Stimulated activated CD8-positive, alpha-beta memory T cell treated with anti-CD3 and anti-CD28 coated beads, Interleukin-2, amount 100 ng/mL, for 1 hour (primary cell): Measurements from ENCODE around the gene AARS2.
"Not testable (repeated sequence)": the region's sequence is repeated elsewhere in the genome, so short reads cannot be mapped to it uniquely, and the experiment has no call there.

Experiments
- DNase-seq, 2 donors: peaks; one replicate each; pipeline ENCODE4 v3.0.0-alpha.2; 2020; ENCODE audit warnings: low read depth in 2 of 2

Gene AARS2

GRCh38 chr6:44329858-44330257 lies 16.7 kb upstream of the AARS2 start:
- DNase-seq = no peak

DNA sequence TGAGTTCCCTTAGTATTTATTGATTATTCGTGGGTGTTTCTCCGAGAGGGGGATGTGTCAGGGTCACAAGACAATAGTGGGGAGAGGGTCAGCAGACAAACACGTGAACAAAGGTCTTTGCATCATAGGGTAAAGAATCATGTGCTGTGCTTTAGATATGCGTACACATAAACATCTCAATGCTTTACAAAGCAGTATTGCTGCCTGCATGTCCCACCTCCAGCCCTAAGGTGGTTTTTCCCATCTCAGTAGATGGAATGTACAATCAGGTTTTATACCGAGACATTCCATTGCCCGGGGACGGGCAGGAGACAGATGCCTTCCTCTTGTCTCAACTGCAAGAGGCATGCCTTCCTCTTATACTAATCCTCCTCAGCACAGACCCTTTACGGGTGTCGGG lies 15.1 kb upstream of the AARS2 start:
- not testable (repeated sequence) for DNase-seq

DNA sequence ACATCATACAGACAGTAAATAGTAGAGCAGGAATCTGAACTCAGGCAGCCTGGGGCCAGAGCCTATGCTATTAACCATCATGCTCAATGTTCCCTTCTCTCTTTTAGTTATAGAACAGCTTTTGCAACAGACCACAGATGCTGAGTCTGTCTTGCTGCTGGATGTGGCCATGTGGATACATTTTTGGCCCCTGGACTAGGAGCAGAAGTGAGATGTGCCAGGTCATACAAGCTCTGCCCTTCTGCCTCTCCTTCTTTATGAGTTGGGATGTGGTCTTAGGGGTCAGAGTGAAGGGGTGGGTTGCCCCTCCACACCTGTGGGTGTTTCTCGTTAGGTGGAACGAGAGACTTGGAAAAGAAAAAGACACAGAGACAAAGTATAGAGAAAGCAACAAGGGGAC lies 14.6 kb upstream of the AARS2 start:
- no peak for DNase-seq

GRCh38 chr6:44327096-44327495 lies 13.9 kb upstream of the AARS2 start:
- no peak for DNase-seq

- DNase-seq = no peak
Observed at GRCh38 chr6:44321210-44321609, 8.1 kb upstream of the AARS2 start.

DNA sequence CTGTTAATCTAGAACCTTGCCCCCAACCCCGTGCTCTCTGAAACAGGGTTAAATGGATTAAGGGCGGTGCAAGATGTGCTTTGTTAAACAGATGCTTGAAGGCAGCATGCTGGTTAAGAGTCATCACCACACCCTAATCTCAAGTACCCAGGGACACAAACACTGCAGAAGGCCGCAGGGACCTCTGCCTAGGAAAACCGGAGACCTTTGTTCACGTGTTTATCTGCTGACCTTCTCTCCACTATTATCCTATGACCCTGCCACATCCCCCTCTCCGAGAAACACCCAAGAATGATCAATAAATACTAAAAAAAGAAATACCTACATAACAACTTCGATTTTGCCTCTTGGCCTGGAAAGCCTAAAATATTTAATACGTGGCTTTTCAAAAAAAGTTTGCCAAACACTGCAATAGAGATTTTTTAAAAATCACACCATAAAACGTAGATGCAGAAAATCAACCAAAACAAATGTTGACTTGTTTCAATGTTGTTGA lies 4.0 kb upstream of the AARS2 start:
- DNase-seq = not testable (repeated sequence)

DNA sequence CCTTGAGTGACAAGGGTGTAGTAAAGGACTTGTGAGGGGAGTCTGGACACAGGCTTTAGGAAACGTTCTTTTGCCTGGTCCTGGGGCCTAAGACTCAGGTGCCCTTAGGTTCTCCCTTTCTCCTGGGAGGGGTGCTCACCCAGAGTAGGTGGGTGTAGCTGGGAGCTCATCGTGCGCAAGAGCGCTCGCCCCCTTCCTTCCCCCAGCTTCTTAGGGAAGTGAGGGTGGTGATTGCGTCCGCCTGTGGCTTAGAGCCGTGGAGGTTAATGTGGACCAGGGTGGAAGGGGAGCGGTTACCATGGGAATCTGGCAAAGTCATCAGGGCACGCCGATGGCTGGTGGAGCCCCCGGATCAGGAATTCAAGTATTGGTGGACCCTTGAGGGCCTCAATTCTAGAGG lies 3.3 kb upstream of the AARS2 start:
- DNase-seq = no peak

GRCh38 chr6:44315951-44316350 lies 2.8 kb upstream of the AARS2 start:
- no peak for DNase-seq

GRCh38 chr6:44315516-44315915 lies 2.4 kb upstream of the AARS2 start:
- no peak for DNase-seq

DNA sequence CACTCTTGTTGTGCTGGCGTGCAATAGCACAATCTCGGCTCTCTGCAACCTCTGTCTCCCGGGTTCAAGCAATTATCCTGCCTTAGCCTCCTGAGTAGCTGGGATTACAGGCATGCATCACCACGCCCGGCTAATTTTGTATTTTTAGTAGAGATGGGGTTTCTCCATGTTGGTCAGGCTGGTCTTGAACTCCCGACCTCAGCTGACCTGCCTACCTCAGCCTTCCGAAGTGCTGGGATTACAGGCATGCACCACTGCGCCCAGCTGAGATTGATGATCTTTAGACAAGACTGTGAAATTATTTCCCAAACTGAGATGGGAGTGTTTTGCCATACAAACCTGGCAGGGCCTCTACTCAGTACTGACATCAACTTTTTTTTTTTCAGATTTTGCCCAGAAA lies 1.5 kb upstream of the AARS2 start:
- not testable (repeated sequence) for DNase-seq

DNA sequence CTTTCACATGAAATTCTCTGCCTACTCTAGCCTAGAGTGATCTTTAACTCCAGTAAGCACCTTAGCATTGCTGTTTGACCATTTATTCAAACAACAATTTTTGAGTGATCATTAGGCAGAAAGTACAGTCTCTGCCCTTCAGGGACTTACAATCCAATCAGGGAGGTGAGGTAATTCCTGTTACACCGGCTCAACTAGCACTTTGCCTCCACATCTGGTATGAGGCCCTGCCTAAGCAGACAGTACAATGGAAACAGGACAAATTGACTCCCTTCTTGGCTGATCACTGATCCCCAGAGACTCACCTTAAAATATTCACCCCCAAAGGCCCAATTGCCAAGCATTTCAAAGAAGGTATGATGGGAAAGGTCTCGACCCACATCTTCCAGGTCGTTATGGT lies 1.4 kb downstream of the AARS2 start:
- DNase-seq = no peak

DNA sequence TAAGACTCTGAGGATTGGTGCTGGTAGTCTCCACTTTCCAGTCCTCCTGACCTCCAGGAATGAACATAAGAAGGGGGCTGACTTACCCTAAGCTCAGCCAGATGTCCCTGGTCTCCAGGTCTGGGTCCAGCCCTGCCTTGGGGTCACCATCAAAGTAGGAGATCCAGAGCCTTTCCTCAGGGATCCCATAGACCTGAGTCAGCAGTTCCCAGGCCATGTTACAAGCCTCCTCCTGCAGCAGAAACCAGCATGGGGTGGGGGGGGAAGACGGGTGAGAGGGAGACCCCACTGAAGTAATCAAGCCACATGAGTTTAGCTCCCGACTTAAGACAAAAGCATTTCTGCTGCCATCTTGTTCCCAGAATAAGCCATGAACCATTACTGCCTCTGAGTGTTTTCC lies 1.8 kb downstream of the AARS2 start:
- no peak for DNase-seq

GRCh38 chr6:44310241-44310640 lies 2.9 kb downstream of the AARS2 start:
- no peak for DNase-seq

DNA sequence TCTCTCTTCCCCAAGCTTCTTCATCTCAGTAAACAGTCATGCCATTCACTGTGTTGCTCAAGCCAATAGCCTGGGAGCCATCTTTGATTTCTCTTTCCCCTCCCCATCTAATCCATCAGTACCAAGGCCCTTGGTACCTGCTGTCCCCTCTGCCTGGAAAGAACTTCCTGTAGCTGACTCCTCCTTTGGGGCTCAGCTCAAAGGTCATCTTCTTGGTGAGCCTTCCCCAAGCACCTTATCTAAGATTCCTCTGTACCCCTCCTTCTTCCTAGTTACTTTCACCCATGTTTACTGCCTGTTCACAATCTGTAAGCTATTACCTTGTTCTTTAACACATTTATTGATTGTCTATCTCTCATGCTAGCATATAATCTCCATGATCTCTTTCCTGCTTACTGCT lies 3.5 kb downstream of the AARS2 start:
- no peak for DNase-seq

GRCh38 chr6:44309092-44309491 lies 4.1 kb downstream of the AARS2 start:
- no peak for DNase-seq

- no peak for DNase-seq
Observed at GRCh38 chr6:44307217-44307616, 5.9 kb downstream of the AARS2 start.

GRCh38 chr6:44306710-44307109 lies 6.4 kb downstream of the AARS2 start:
- DNase-seq = no peak

GRCh38 chr6:44305200-44305725 lies 7.9 kb downstream of the AARS2 start:
- no peak for DNase-seq

- no peak for DNase-seq
Observed at GRCh38 chr6:44304282-44305199, 8.6 kb downstream of the AARS2 start.

DNA sequence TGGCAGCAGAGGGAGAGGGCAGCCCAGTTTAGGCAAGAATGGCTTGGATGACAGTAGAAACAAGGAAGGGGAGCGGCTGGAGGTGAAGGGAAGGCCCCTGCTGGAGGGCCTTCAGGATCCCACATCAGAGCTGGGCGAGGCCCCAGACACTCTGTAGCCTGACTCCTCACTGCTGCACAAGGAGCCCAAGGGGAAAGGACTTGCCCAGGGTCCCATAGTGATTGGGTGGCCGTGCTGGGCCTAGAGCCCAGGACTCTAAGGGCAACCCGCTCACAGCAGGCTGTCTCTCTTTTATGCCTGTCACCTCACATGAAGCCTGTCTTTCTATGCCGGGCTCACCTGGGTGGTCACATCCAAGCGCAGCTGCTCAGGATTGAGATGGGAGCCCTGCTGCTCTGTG lies 9.3 kb downstream of the AARS2 start:
- no peak for DNase-seq

GRCh38 chr6:44302856-44303255 lies 10.3 kb downstream of the AARS2 start:
- DNase-seq = no peak

GRCh38 chr6:44301782-44302564 lies 11.2 kb downstream of the AARS2 start:
- no peak for DNase-seq

- no peak for DNase-seq
Observed at GRCh38 chr6:44301106-44301505, 12.0 kb downstream of the AARS2 start.
